ENCODE results near the gene HOXD11. TPM values are rescaled to one million over a fixed set of nuclear protein-coding genes. Genes with fewer than 3 reads are reported as not detected.

Gene HOXD11
- total RNA-seq, 1 donor, result not detected

DNA sequence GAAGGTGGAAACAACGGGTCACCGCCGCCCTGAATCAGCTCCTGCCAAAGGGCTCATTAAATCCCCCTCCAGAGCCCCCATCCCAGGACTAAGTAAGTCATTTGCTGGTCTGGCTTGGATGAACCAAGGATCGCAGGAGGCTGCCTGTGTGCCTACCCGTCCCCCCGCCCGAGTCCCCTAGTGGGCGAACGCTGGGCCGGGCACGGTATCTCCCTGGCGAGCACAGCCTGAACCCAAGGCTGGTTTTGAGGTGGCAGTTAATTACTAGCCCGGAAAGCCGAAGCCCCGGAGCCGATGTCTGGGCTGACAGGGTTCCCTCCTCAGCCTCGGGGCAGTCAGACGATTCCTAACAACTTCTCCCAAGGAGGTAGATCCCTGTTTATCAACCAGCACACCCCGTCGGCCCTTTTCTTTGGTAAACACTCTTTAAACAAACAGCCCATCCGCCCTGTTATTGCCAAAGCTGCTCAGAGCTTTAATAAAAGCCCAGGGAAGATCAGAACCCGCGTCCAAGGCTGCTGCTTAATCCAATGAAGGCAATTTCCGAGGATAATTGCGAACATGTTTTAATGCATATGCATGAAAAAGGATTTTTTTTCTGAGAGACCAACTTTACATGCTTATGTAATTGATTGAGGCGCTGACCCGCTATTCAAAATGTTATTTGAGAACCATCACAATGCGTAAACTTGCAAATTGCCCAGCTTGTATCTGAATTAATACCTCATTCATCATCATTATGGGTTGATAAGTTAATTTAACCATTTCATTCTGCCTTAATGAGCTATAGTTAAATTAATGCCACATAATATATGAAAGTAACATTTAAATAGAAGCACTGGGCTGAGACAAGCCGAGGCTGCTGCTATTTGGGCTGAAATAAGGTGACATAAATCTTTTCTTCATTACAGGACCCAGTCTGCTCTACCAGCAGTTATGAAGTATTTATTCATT, 33.9 kb upstream of the HOXD11 start:
- peak; percentile 72 for DNase-seq (ENCODE audit: insufficient read length, low spot score, missing footprints)
- no peaks in the 10 kb centered on the region for H3K36me3 ChIP-seq (ENCODE audit: insufficient read depth, low read length)
- H2AFZ ChIP-seq (ENCODE audit: low read length), result no peak overlapping the region
- H3K9me3 ChIP-seq (ENCODE audit: low read depth, low read length), result no peaks in the 10 kb centered on the region
- no peak overlapping the region for H3K27ac ChIP-seq (ENCODE audit: low read depth, low read length)
- no peaks in the 10 kb centered on the region for H3K4me1 ChIP-seq (ENCODE audit: insufficient read depth, low read length)
- TF ChIP-seq, protein P1, sequence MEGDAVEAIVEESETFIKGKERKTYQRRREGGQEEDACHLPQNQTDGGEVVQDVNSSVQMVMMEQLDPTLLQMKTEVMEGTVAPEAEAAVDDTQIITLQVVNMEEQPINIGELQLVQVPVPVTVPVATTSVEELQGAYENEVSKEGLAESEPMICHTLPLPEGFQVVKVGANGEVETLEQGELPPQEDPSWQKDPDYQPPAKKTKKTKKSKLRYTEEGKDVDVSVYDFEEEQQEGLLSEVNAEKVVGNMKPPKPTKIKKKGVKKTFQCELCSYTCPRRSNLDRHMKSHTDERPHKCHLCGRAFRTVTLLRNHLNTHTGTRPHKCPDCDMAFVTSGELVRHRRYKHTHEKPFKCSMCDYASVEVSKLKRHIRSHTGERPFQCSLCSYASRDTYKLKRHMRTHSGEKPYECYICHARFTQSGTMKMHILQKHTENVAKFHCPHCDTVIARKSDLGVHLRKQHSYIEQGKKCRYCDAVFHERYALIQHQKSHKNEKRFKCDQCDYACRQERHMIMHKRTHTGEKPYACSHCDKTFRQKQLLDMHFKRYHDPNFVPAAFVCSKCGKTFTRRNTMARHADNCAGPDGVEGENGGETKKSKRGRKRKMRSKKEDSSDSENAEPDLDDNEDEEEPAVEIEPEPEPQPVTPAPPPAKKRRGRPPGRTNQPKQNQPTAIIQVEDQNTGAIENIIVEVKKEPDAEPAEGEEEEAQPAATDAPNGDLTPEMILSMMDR (IDR thresholded peaks at IDR 0.05; ENCODE audit: extremely low read depth, low read depth, low read length), result no peak
- no peak overlapping the region for H3K4me3 ChIP-seq (ENCODE audit: insufficient read depth, low read length)
- no peaks in the 10 kb centered on the region for H4K20me1 ChIP-seq (ENCODE audit: insufficient read depth, low read length)
- no peaks in the 10 kb centered on the region for H3K79me2 ChIP-seq (ENCODE audit: insufficient read depth, low read length)
- peaks cover 98% of the 10 kb centered on the region for H3K27me3 ChIP-seq (ENCODE audit: insufficient read depth, low read length)
- H3K4me2 ChIP-seq (ENCODE audit: insufficient read depth, low read length), result no peak overlapping the region

DNA sequence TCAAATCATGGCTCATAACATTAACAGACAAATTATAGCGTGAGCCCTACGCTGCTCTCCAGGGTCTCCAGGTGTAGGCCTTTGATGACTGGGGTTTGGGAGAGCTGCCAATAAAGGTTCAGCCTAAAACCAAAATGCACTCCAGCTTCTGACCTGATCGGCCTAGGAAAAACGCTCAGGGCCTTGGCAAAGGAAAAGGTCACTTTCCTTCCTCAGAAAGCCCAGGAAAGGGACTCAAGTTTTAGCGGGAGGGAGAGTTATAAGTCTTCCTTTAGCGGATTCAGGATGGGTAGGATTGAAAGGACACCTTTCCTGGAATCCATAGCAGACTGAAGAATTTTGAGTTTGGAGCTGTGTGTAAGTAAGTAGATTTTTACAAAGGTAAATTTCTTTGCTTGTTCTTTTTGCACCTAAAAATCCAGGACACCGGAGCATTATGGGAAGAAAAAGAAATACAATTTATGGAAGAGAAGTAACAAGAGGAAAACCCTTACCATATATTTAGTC, 32.1 kb upstream of the HOXD11 start:
- no peak overlapping the region for H3K4me2 ChIP-seq (ENCODE audit: insufficient read depth, low read length)
- TF ChIP-seq, protein P1 (IDR thresholded peaks at IDR 0.05; ENCODE audit: extremely low read depth, low read depth, low read length), result no peak
- H3K27ac ChIP-seq (ENCODE audit: low read depth, low read length), result no peak overlapping the region
- H3K4me3 ChIP-seq (ENCODE audit: insufficient read depth, low read length), result no peak overlapping the region
- no peaks in the 10 kb centered on the region for H3K36me3 ChIP-seq (ENCODE audit: insufficient read depth, low read length)
- no peaks in the 10 kb centered on the region for H4K20me1 ChIP-seq (ENCODE audit: insufficient read depth, low read length)
- H3K9me3 ChIP-seq (ENCODE audit: low read depth, low read length), result no peaks in the 10 kb centered on the region
- no peaks in the 10 kb centered on the region for H3K4me1 ChIP-seq (ENCODE audit: insufficient read depth, low read length)
- H3K27me3 ChIP-seq (ENCODE audit: insufficient read depth, low read length), result peaks cover 98% of the 10 kb centered on the region
- no peak overlapping the region for H2AFZ ChIP-seq (ENCODE audit: low read length)
- no peak for DNase-seq (ENCODE audit: insufficient read length, low spot score, missing footprints)
- H3K79me2 ChIP-seq (ENCODE audit: insufficient read depth, low read length), result no peaks in the 10 kb centered on the region

DNA sequence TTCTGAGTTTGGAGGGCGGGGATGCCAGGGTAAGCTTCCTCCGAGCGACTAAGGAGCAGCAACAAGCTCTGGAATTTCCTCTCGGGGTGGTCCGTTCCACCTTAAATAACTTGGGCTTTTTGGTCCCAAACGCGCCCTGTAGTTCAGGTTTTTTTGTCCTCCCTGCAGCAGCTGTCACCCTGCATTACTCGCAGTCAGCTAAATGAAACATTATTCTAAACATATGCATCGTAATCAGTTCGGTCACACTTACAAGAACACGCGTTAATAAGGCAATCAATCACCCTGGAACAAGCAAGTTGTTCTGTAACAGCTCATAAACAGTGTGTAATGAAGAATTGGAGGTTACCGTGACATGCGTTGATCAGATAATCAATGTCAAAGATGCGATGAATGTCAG, 31.6 kb upstream of the HOXD11 start:
- Histone ChIP-seq H3K4me3 (ENCODE audit: insufficient read depth, low read length) (no peak overlapping the region), H3K36me3 (ENCODE audit: insufficient read depth, low read length) (no peaks in the 10 kb centered on the region), H3K27ac (ENCODE audit: low read depth, low read length) (no peak overlapping the region), H3K27me3 (ENCODE audit: insufficient read depth, low read length) (peaks cover 96% of the 10 kb centered on the region), H3K9me3 (ENCODE audit: low read depth, low read length) (no peaks in the 10 kb centered on the region), H3K4me2 (ENCODE audit: insufficient read depth, low read length) (no peak overlapping the region), H2AFZ (ENCODE audit: low read length) (no peak overlapping the region), H4K20me1 (ENCODE audit: insufficient read depth, low read length) (no peaks in the 10 kb centered on the region), H3K4me1 (ENCODE audit: insufficient read depth, low read length) (no peaks in the 10 kb centered on the region), H3K79me2 (ENCODE audit: insufficient read depth, low read length) (no peaks in the 10 kb centered on the region)
- DNase-seq (ENCODE audit: insufficient read length, low spot score, missing footprints), result no peak
- TF ChIP-seq, protein P1 (IDR thresholded peaks at IDR 0.05; ENCODE audit: extremely low read depth, low read depth, low read length), result no peak

DNA sequence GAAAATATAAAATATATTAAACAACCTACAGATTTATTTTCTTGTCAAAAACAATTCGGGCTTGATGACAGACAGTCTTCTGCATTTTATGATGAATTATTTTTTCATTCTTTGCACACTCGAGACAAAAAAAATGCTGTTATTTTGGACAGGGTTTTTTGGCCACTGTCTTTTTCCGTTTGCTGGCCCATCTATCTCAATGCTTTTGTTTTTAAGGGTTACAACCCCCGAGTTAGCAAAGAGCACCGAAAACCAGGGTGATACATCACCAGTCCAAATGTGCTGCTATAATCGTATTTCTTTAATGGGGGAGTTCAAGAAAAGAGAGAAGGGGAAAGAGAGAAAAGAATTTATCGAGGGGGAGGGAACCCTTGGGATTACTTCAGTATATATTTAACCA, 31.0 kb upstream of the HOXD11 start:
- H3K27me3 ChIP-seq (ENCODE audit: insufficient read depth, low read length), result peaks cover 96% of the 10 kb centered on the region
- TF ChIP-seq, protein P1 (IDR thresholded peaks at IDR 0.05; ENCODE audit: extremely low read depth, low read depth, low read length), result no peak

More for the DNA sequence above, 31.0 kb upstream of the HOXD11 start:
- no peaks in the 10 kb centered on the region for H3K79me2 ChIP-seq (ENCODE audit: insufficient read depth, low read length)
- H3K4me3 ChIP-seq (ENCODE audit: insufficient read depth, low read length), result no peak overlapping the region
- no peaks in the 10 kb centered on the region for H3K36me3 ChIP-seq (ENCODE audit: insufficient read depth, low read length)
- no peaks in the 10 kb centered on the region for H4K20me1 ChIP-seq (ENCODE audit: insufficient read depth, low read length)
- no peak overlapping the region for H2AFZ ChIP-seq (ENCODE audit: low read length)
- H3K9me3 ChIP-seq (ENCODE audit: low read depth, low read length), result no peaks in the 10 kb centered on the region
- H3K4me2 ChIP-seq (ENCODE audit: insufficient read depth, low read length), result no peak overlapping the region
- no peak for DNase-seq (ENCODE audit: insufficient read length, low spot score, missing footprints)
- H3K4me1 ChIP-seq (ENCODE audit: insufficient read depth, low read length), result no peaks in the 10 kb centered on the region
- no peak overlapping the region for H3K27ac ChIP-seq (ENCODE audit: low read depth, low read length)
